T-helper 22 cell (primary cell): ENCODE results near the gene S100Z.
A peak's percentile ranks its signal among the peaks of the same experiment; 100 is the strongest.
"Not testable (repeated sequence)": the region's sequence is repeated elsewhere in the genome, so short reads cannot be mapped to it uniquely, and the experiment has no call there.

ENCODE experiments used
- DNase-seq: peaks from one replicate; pipeline ENCODE4 v3.0.0-alpha.2; 2020; ENCODE audit warnings: low read depth

Gene S100Z

DNA sequence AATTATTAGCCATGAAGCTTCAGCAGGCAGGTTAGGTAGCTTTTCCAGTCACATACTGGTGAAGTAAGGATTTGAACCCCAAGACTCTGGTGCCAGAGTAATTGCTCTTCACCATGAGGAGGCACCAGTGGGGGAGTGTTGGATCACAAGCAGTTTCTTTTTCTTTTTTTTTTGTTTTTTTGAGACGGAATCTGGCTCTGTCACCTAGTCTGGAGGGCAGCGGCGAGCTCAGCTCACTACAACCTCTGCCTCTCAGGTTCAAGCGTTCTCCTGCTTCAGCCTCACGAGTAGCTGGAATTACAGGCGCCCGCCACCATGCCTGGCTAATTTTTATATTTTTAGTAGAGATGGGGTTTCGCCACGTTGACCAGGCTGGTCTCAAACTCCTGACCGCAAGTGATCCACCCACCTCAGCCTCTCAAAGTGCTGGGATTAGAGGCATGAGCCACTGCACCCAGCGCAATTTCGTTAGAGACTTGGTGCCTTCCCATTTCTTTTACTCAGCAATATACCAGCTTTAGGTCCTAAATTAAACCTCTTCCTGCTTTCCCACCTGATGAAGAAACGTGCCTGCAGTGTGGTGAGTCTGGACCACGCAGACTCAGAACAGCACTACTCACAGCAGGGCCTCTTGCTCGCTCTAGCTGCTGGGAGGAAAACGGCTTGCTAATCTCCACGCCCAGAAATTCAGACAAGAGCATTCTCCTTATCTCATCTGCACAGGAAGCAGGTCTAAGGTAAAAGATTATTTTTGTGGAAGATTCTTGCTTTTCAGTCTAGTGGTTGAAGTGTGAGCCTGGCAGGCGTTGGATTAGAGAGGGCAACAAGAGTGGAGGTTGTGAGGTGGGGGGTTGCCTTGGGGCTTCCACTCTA lies at the start of gene S100Z:
S100Z (plus strand) TSS at position 596 of the 873 bp plus-strand sequence. CDS start 25,346 bp downstream, outside the sequence.
- DNase-seq: peak; percentile 13

DNA sequence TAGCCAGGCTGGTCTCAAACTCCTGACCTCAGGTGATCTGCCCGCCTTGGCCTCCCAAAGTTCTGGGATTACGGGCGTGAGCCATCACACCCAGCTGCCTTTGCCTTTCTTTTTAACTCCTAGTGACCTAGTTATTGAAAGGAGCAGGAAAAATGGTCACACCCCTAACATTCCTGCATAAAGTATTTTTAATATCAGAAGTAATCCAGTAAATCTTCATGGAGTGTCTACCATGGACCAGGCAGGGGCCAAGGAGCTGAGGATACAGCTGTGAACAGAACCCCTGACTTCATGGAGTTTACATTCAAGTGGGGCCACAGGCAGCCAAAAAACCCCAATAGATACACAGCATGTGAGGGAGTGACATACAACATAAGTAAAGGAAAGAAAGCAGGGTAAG lies 49.2 kb upstream of the S100Z start:
- DNase-seq: no peak

DNA sequence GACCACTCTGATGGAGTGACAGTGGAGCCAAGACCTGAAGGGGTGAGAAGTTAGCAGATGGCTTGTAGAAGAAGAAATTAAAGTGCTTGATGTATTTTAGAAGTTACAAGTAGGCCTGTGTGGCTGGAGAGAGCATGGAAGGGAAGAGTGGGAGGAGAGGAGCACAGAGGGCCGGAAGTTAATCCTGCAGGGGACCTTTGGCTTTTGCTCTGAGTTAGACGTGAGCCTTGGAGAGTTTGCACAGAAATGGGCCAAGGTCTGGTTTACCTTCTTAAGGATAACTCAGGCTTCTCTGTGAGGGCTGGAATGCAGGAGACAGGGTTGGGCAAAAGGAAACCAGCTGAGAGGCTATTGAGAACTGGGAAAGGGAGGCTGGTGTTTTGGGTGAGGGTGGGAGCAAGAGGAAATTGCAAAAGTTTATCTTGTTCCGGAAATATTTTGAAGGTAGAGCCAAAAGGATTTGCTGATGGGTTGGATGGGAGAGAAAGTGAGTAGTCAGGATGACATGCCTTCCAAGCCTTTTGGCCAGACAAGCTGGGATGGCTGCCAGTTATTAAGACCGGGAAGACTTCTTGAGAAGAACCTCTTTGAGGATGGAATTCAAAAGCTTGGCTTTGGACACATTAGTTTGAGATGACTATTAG lies 48.5 kb upstream of the S100Z start:
- no peak for DNase-seq

DNA sequence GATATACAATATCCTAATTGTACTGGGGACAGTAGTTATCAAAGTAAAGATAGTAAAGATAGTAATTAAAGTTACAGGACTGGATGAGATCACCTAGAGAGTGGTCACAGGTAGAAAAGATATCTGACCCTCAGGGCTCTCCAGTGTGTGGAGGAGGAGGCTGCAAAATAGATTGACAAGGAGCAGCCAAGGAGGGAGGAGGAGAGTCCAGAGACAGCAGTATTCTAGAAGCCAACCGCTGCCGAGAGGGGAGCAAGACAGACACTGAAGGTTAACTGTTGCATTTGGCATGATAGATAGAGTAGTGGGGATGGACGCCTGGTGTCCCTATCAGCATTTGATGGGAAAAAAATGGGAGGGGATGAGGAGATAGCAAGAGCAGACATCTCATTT lies 48.0 kb upstream of the S100Z start:
- no peak for DNase-seq

DNA sequence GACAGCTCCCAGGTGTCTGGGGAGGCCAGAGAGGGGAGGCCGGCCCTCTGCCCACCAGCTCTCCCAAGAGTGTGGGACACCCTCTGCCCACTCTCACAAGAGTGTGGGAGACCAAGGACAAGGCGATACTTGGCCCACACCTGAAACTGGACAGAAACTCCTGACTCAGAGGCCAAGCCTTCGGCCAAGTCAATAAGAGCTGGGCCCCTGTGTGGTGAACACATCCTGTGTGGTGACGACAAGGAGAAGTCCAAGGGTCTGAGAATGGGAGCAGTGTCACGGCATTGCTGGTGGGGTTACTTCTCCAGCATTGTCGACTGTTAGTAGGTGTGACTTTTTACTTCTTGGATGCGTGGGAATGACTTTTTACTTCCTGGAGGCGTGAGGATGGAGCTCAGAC lies 45.5 kb upstream of the S100Z start:
- no peak for DNase-seq

DNA sequence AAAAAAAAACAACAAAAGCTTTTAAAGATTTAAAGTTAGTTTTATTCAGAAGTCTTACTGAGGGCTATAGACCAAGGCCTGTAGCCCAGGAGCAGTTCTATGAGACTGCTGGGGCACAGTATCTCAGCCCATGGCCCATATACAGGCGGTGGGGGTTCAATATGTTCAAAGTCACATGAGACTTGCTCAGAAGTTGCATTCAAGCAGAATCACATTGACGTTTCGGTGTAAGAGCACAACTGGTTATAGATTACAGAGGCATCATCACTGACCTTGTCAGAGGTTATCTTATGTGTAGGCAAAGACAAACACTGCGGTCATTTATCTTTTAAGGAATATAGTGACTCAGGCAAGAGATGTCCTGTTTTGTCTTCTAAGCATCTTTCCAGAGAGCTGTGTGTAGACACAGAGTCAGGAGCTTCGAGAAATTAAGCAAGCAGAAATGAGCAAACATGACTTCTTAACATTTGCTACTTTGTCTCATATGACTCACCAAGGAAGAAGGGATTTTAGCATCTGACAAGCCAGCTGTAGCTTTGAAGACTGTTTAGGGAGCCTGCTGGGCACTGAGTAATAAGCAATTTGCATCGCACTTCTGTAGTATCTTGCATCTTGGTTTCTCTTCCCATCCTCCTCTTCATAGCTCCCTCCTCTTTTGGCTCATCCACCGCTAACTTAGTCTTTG lies 43.9 kb upstream of the S100Z start:
- DNase-seq: no peak

DNA sequence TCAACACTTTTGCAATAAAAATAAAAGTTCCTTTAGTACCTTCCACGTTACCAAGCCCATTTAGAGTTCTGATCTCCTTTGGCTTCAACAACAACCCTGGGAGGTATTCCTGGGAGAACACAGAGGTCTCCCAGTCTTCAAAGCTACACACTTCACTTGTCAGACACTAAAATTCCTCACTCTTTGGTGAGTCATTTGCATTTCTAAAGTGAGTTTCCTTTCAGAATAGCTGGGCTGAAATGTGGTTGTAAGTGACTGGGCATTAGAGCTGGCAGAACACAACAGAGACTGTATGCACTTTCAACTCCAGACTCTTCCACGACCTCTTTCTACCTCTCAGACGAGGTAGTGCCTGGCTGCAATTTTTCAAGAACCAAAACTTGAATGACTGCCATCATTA lies 42.5 kb upstream of the S100Z start:
- no peak for DNase-seq

DNA sequence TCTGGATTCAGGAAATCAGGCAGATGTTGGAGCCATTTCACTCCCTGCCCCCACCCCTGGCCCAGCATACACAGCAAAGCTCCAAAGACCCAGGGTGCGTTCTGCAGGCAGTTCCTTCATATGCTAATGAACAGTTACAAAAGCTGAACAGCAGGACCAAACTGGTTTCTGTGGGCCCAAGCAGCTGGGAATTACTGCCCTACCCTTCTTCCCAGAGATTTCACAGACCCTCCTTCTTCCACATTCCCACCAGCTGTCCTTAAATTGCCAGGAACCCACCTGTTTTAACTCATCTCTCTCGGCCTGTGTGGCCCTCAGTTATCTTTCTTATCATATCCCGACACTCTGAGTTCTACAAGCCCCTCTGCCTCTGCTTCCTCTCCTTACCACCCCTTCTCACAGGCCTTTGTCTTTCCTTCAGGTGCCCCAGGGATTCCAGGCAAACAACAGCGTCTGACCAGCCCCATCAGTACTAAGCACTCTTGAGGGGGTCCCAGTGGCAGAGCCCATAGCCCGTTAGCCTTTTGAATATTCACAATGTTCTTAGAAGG lies 41.6 kb upstream of the S100Z start:
- DNase-seq: no peak

DNA sequence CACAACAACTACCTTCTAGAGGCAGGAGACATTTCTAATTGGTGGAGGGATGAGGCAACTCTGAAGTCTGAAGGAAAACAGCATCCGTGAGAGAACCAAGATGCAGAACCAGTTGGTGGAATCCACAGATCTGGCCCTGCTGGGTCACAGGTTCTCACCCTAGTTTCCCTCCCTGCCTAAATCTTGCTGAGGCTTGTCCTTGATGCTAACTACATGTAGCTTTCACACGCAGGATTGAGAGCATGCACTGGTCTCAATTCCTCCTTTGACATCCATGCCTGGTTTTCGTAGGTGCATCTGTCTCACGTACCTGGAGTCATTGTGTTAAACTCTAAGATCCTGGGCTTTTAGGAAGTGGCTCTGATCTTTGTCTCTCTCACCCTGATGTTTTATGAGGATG lies 40.7 kb upstream of the S100Z start:
- DNase-seq: no peak

DNA sequence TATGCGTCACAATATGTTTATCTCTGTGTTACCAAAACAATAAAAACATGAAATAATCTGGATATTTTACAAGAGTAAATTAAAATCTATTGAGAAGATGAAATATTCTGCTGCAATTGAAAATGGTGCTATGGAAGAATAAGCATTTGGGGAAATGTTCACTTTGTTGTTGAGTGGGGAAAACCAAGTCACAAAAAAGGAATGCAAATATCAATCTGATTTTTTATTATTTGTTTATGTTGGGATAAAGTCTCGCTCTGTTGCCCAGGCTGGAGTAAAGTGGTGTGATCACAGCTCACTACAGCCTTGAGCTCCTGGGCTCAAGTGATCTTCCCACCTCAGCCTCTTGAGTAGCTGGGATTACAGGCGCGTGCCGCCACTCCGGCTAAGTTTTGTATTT lies 39.6 kb upstream of the S100Z start:
- DNase-seq: no peak

DNA sequence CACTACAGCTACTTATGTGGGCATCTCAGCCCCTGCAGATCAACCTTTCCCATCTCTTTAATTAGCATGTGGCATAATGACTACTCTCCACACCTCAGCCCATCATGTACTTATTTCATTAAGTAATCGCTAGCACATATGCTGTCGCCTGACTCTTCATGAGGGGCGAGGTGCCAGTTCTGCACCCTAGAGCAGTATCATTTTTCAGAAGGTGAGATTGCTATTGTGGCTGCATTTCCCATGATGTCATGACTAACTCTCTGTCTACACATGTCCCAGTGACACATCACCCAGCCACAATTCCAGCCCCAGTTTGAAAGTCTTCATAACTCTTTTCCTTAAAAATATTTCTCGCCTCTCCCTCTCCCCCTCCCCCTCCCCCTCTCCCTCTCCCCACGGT lies 38.6 kb upstream of the S100Z start:
- DNase-seq: no peak

DNA sequence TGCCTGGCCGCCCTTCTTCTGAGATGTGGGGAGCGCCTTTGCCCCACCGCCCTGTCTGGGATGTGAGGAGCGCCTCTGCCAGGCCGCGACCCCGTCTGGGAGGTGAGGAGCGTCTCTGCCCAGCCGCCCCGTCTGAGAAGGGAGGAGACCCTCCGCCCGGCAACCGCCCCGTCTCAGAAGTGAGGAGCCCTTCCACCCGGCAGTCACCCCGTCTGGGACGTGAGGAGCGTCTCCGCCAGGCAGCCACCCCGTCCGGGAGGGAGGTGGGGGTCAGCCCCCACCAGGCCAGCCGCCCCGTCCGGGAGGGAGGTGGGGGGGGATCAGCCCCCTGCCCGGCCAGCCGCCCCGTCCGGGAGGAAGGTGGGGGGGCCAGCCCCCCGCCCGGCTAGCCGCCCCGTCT lies 37.6 kb upstream of the S100Z start:
- DNase-seq: not testable (repeated sequence)

DNA sequence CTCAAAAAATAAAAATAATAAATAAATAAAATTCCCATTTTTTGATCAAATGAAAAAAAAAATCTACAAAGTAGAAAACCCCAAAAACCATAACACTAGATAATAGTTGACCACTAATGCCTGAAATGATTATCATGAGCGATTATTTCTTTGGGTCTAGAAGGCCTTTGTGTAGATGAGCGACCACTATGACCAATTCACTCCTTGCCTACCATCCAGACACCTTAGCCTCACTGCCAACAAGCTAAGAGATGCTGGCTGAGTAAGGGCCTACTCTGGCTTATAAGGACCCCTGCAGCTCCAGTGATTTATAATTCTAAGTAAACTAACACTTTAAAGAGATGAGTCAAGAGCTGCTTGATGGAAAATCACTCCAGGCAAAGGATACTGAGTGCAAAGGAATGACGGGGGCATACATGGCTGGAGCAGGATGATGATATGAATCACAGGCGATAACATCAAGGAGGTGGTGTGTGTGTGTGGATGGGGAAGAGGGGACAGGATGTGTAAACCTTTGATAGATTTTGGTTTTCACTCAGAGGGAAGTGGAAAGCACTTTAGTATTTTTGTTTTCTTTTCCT lies 35.7 kb upstream of the S100Z start:
- DNase-seq: no peak

DNA sequence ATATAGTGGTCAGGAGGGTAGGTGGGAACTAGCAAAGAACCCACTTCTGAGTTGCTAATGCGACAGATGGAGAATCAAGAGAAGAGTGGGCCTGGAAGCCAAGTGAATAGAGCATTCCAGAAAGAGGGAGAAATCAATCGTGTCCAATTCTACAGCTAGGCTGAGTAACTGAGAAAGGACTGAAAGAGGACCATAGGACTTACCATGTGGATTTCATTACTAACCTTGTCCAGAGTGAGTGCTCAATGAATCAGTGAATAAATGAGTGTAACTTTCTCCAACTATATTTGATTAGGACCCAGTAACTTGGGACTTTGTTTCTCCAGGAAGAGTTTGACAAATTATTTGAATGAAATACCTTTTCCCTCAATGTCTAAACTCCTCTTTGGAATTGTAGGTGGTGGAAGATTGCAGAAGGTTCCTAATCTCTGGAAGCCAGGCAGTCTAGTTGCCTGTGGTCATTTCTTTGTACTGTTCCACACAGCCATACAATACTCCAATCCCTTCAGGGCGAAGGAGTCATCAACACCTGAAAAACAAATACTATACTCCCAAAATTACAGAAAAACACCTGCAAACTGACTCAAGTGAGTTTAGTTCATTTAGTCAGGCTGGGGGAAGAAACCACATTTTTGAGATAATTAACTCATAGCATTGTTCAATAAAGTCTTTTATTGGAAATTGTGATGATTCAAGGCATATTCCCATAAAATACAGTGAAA lies 33.5 kb upstream of the S100Z start:
- no peak for DNase-seq

DNA sequence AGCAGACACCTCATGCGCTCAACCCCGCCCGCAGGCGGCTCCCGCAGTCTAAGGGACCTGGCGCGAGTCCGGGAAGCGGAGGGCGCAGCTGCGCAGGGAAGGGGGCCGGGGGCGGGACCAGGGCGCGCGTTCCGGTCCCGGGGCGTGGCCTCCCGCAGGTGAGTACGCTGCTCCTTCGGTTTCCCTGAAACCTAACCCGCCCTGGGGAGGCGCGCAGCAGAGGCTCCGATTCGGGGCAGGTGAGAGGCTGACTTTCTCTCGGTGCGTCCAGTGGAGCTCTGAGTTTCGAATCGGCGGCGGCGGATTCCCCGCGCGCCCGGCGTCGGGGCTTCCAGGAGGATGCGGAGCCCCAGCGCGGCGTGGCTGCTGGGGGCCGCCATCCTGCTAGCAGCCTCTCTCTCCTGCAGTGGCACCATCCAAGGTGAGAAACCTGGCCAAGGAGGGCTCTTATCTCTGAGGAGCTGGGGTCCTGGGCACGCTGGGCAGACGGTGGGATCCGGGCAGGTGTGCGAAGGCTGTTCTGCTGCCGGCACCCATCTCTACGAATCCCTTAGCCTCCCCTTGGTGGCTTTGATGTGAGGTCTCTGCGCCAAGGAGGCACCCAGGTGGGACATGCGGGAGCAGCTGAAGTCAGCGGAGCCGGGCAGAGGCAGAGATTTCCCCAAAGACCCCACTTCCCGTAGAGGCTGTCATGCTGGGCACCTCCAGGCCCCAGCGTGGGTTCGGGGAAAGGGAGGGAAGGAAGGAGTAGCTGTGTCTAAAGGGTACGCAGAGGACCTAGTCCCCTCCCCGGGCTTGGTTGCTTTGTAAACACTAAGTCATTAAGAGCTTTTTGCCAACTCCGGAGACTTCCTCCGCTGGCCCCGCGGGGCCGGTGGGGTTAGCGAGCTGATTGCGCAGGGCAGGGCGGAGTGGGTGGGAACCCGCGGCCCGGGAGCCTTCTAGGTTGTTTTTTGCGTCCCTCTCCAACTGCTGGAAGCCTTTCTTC lies 30.7 kb upstream of the S100Z start, which contains the start of gene F2RL1:
F2RL1 (plus strand) TSS at position 187 of the 988 bp plus-strand sequence; CDS start at position 340, 153 bp downstream.
- DNase-seq: peak; percentile 37

DNA sequence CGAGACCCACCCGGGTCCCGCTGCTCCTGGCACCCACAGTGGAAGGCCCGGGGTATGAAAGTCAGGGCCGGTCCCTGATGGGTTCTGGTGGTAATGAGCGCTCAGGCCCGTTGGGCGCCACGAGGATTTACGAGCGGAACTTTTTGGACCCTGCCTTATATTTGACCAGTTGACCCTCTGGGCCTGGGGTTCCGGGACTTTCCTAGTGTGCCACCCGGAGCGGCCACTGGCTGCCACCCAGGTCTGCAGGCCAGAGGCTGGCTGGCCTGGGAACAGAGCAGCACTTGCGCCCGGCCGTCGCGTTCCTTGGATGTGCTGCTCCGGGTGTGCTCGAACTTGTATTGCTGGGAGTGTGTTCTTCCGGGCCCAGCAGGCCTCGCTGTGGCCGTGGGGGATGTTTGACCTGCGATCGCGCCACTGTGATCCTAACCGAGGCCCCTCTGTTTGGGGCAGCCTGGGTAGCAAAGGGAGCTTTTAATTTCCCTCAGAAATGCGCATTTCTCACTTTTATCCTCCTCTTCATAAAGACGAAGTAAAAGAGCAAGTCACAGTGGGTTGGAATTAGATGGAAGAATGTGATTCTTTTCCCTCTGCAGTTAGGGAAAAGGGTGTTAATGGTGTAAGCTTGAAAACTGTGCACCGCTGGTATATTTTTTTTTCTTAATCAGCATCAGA lies 29.8 kb upstream of the S100Z start:
- DNase-seq: no peak

DNA sequence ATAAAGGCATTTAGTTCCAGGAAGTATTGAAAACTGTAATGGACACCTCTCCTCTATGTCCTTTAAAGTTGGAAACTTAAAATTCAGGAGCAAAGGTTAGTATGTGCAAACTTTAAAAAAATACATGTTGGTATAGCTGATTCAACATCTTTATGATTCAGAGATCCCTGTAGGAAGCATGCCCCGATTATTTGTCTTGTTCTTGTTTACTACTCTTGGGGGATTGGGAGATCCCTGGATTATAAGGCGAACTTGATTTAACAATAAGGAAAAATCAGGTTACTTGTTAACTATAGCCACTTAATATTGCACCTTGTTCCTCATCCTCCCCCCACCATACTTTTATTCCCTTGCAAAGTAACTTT lies 29.3 kb upstream of the S100Z start:
- DNase-seq: no peak

DNA sequence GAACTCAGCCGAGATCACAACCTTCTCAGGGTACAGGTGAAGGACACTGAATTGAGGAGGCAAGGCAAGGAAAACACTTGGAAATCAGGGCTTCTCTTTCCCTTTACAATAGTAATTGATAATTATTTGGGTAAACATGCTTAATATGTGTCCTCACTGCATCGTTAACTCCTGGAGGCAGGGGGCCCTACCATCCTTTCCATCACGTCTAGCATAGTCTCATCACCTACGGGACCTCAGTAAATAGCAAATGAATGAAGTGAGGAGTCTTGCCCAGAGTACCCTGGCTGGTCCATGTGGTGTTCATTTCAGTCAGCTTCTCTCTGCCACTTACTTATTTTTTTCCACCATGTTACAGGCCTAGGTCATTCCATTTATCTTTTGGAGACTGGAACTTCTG lies 28.7 kb upstream of the S100Z start:
- DNase-seq: no peak

DNA sequence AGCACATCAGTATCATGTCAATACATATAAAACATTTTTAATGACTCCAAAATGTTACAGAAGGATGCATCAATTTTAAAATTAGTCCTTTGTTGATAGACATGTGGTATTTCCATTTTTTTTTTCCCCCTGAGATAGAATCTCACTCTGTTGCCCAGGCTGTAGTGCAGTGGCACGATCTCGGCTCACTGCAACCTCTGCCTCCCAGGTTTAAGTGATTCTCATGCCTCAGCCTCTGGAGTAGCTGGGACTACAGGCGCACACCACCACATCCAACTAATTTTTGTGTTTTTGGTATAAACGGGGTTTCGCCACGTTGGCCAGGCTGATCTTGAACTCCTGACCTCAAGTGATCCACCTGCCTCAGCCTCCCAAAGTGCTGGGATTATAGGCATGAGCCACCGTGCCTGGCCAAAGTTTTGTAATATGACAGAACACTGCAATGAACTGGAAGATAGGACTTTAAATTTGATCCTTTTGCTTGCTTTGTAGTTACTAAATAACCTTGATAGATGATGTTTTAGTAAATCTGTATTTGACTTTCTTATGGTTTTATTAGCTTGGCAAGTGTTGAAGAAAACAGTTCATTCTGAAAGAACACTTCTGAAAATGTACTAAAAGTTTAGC lies 27.6 kb upstream of the S100Z start:
- not testable (repeated sequence) for DNase-seq
